ENCODE data around the gene CNOT2.
"Not testable (repeated sequence)": the region's sequence is repeated elsewhere in the genome, so short reads cannot be mapped to it uniquely, and the experiment has no call there.

CNOT2 gene

GRCh38 chr12:70366581-70367257 is 123.5 kb downstream of the CNOT2 start:
- peak; percentile 15 to 38 for DNase-seq

- no peak for DNase-seq
Measured at GRCh38 chr12:70367258-70368141, 124.3 kb downstream of the CNOT2 start.

GRCh38 chr12:70372881-70373280 is 129.6 kb downstream of the CNOT2 start:
- no peak for DNase-seq

- DNase-seq = no peak
Measured at GRCh38 chr12:70379846-70380245, 136.6 kb downstream of the CNOT2 start.

- DNase-seq = no peak
Measured at GRCh38 chr12:70383484-70383883, 140.3 kb downstream of the CNOT2 start.

- DNase-seq = no peak
Measured at GRCh38 chr12:70383886-70384285, 140.7 kb downstream of the CNOT2 start.

GRCh38 chr12:70386771-70387170 is 143.5 kb downstream of the CNOT2 start:
- no peak for DNase-seq

- DNase-seq = no peak
Measured at GRCh38 chr12:70389678-70390077, 146.4 kb downstream of the CNOT2 start.

- not testable (repeated sequence) for DNase-seq
Measured at GRCh38 chr12:70392631-70393030, 149.4 kb downstream of the CNOT2 start.

GRCh38 chr12:70393787-70394499 is 150.7 kb downstream of the CNOT2 start:
- no peak for DNase-seq

GRCh38 chr12:70398002-70398401 is 154.8 kb downstream of the CNOT2 start:
- no peak for DNase-seq

GRCh38 chr12:70398862-70399261 is 155.6 kb downstream of the CNOT2 start:
- DNase-seq = no peak

- no peak for DNase-seq
Measured at GRCh38 chr12:70399311-70399710, 156.1 kb downstream of the CNOT2 start.

- no peak for DNase-seq
Measured at GRCh38 chr12:70400124-70400523, 156.9 kb downstream of the CNOT2 start.

- DNase-seq = peak; percentile 2 to 4
Measured at GRCh38 chr12:70402597-70402996, 159.4 kb downstream of the CNOT2 start.

GRCh38 chr12:70403826-70404225 is 160.6 kb downstream of the CNOT2 start:
- no peak for DNase-seq

All from Kasumi-1 (cell line).